Astrocyte (in vitro differentiated cells and primary cell): ENCODE data around the gene ESRP2. TPM values are rescaled to one million over a fixed set of nuclear protein-coding genes. Genes with fewer than 3 reads are reported as not detected.

ENCODE experiments used
- DNase-seq: peaks from one replicate; pipeline ENCODE4 v3.0.0-alpha.2; 2010; ENCODE audit warnings: low read depth
- FAIRE-seq: peaks from 2 replicates; lab custom pipeline; 2011; peaks lifted over from hg19 to GRCh38; lab: Jason Lieb, UNC
- H2AFZ ChIP-seq: 2 replicates; pipeline ENCODE4 v1.6.0; 2012; ENCODE audit warnings: low read depth, low read length, inconsistent platforms
- H3K27ac ChIP-seq: 2 replicates; pipeline ENCODE4 v1.5.1; 2011; ENCODE audit warnings: low read depth, low read length, inconsistent platforms
- H3K27me3 ChIP-seq: 2 replicates; pipeline ENCODE4 v1.6.0; 2011; ENCODE audit warnings: low read length, inconsistent platforms; ENCODE audit not compliant: insufficient read depth
- H3K36me3 ChIP-seq: 2 replicates; pipeline ENCODE4 v1.5.1; 2011; ENCODE audit warnings: low read length, inconsistent platforms; ENCODE audit not compliant: insufficient read depth
- H3K4me1 ChIP-seq: 2 replicates; pipeline ENCODE4 v1.5.1; 2011; ENCODE audit warnings: low read length, inconsistent platforms; ENCODE audit not compliant: insufficient read depth
- H3K4me2 ChIP-seq: 2 replicates; pipeline ENCODE4 v1.6.0; 2012; ENCODE audit warnings: low read length, inconsistent platforms
- H3K4me3 ChIP-seq: 2 replicates; pipeline ENCODE4 v1.5.1; 2011; ENCODE audit warnings: low read depth, mild to moderate bottlenecking, low read length, inconsistent platforms; ENCODE audit not compliant: insufficient read depth
- H3K79me2 ChIP-seq: 2 replicates; pipeline ENCODE4 v1.6.0; 2012; ENCODE audit warnings: mild to moderate bottlenecking, low read length, inconsistent platforms; ENCODE audit not compliant: insufficient read depth
- H3K9ac ChIP-seq: 2 replicates; pipeline ENCODE4 v1.6.0; 2012; ENCODE audit warnings: mild to moderate bottlenecking, low read length, inconsistent platforms
- H3K9me3 ChIP-seq: 2 replicates; pipeline ENCODE4 v1.5.1; 2012; ENCODE audit warnings: low read depth, mild to moderate bottlenecking, low read length, inconsistent platforms; ENCODE audit not compliant: insufficient read depth
- H4K20me1 ChIP-seq: 2 replicates; pipeline ENCODE4 v1.6.0; 2012; ENCODE audit warnings: low read length, inconsistent platforms; ENCODE audit not compliant: insufficient read depth
- H3K27ac Mint-ChIP-seq: one replicate; pipeline ENCODE4 v1.8.0; 2021; ENCODE audit warnings: mild to moderate bottlenecking, mixed read lengths; ENCODE audit not compliant: unreplicated experiment
- H3K27me3 Mint-ChIP-seq: one replicate; pipeline ENCODE4 v1.8.0; 2021; ENCODE audit warnings: low read depth, mixed read lengths; ENCODE audit not compliant: unreplicated experiment
- H3K36me3 Mint-ChIP-seq: one replicate; pipeline ENCODE4 v1.8.0; 2021; ENCODE audit warnings: low read depth, mixed read lengths; ENCODE audit not compliant: unreplicated experiment
- H3K4me1 Mint-ChIP-seq: one replicate; pipeline ENCODE4 v1.8.0; 2021; ENCODE audit warnings: low read depth, mixed read lengths; ENCODE audit not compliant: unreplicated experiment
- H3K4me3 Mint-ChIP-seq: one replicate; pipeline ENCODE4 v1.8.0; 2021; ENCODE audit warnings: mild to moderate bottlenecking, moderate library complexity, mixed read lengths; ENCODE audit not compliant: unreplicated experiment
- H3K9me3 Mint-ChIP-seq: one replicate; pipeline ENCODE4 v1.8.0; 2021; ENCODE audit warnings: mild to moderate bottlenecking, mixed read lengths; ENCODE audit not compliant: unreplicated experiment
- CTCF ChIP-seq: IDR thresholded peaks from 2 replicates; pipeline ENCODE4 v1.5.1; 2011; ENCODE audit warnings: low read depth, mild to moderate bottlenecking, inconsistent platforms, low read length, moderate library complexity; ENCODE audit not compliant: insufficient read depth
- EZH2 ChIP-seq: IDR thresholded peaks from 2 replicates; pipeline ENCODE4 v1.6.1; 2012; ENCODE audit warnings: mild to moderate bottlenecking, low read length, inconsistent platforms; ENCODE audit not compliant: insufficient read depth
- total RNA-seq: library from RNA; stranded (reverse); gene quantifications from 2 replicates; pipeline ENCODE4 v1.2.1, GENCODE V29; 2021

The ESRP2 gene
- total RNA-seq, 1 donor from 2014 or later = 5.1 TPM

DNA sequence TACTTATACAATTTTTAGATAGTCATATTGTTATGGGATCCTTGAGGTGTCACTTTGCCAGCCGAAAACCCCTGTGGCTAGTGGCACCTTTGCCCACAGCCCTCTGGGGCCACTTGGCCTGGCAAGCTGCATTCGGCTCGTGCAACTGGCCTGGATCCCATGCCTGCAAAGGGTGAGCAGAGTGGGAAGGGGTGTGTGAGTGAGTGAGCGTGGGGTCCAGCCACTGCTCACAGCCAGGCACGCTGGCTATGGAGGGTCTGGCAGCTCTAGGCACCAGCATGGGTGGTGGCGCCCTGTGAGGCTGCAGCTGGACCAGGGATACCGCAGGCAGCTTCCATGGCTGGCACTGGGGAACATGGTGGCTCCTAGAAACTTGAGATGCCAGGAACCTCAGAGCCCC, 49.0 kb downstream of the ESRP2 start:
- Histone ChIP-seq H3K4me1 (no peaks in the 10 kb centered on the region), H3K27me3 (no peaks in the 10 kb centered on the region), H3K9me3 (no peaks in the 10 kb centered on the region), H3K27ac (no peak overlapping the region), H3K4me2 (no peak overlapping the region), H2AFZ (no peak overlapping the region), H3K79me2 (no peaks in the 10 kb centered on the region), H3K9ac (no peak overlapping the region), H4K20me1 (no peaks in the 10 kb centered on the region), H3K4me3 (no peak overlapping the region), H3K36me3 (peaks cover 10% of the 10 kb centered on the region)
- TF ChIP-seq CTCF (no peak), EZH2 (no peak)
- Mint-ChIP-seq H3K27ac (no peak overlapping the region), H3K36me3 (peaks cover 24% of the 10 kb centered on the region), H3K9me3 (peaks cover 1% of the 10 kb centered on the region), H3K27me3 (no peaks in the 10 kb centered on the region), H3K4me1 (no peaks in the 10 kb centered on the region), H3K4me3 (no peak overlapping the region)
- FAIRE-seq (no peak), DNase-seq (no peak)

DNA sequence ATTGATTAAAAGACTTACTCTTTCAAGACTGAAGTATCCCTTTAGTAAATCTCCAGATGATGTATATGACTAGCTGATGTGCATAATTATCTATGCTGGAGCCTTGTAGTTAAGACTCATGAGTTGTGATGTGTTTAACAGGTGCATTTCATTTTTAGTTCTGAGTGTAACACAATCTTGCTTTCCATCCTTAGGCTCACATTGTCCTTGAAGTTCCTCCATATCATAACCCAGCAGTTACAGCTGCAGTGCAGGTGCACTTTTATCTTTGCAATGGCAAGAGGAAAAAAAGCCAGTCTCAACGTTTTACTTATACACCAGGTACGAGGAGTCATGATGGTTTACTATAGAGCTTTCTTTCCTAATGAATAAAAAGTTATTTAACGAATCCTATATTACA, 52.9 kb downstream of the ESRP2 start:
- Histone ChIP-seq H3K4me3 (no peak overlapping the region), H3K27me3 (no peaks in the 10 kb centered on the region), H3K9me3 (no peaks in the 10 kb centered on the region), H3K4me1 (no peaks in the 10 kb centered on the region), H2AFZ (no peak overlapping the region), H3K4me2 (no peak overlapping the region), H3K9ac (no peak overlapping the region), H3K36me3 (no peaks in the 10 kb centered on the region), H3K27ac (no peak overlapping the region), H4K20me1 (no peaks in the 10 kb centered on the region), H3K79me2 (no peaks in the 10 kb centered on the region)
- DNase-seq (no peak), FAIRE-seq (no peak)
- no peak for TF ChIP-seq CTCF
- no peak for TF ChIP-seq EZH2
- H3K27me3 Mint-ChIP-seq = no peaks in the 10 kb centered on the region
- peaks cover 24% of the 10 kb centered on the region for H3K36me3 Mint-ChIP-seq
- no peak overlapping the region for H3K4me3 Mint-ChIP-seq
- no peak overlapping the region for H3K27ac Mint-ChIP-seq
- no peaks in the 10 kb centered on the region for H3K4me1 Mint-ChIP-seq
- H3K9me3 Mint-ChIP-seq = peaks cover 1% of the 10 kb centered on the region

DNA sequence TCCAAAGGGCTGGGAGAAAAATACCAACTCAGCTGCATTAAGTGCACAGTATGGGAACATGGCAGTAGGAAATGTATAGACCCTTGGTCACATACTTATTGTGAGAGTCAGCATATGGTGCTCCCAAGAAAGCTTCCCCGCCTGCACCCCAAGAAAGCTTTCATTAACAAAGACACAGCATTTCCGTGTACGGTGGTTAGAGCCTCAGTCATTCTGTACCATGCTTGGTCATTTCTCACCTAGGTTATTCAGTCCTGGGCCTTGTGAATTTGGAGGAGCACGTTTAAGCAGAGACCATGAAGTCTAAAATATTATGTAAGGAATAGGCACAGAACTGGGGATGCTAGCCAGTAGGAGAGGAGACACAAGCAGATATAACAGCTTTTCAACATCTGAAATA, 56.1 kb downstream of the ESRP2 start:
- no peak overlapping the region for H3K9ac ChIP-seq
- no peak overlapping the region for H2AFZ ChIP-seq
- DNase-seq (no peak), FAIRE-seq (no peak)
- no peaks in the 10 kb centered on the region for H3K79me2 ChIP-seq
- H3K4me1 ChIP-seq = no peaks in the 10 kb centered on the region
- no peaks in the 10 kb centered on the region for H3K4me1 Mint-ChIP-seq
- H3K9me3 ChIP-seq = no peaks in the 10 kb centered on the region
- no peaks in the 10 kb centered on the region for H3K36me3 ChIP-seq
- H3K4me2 ChIP-seq = no peak overlapping the region
- H3K27ac Mint-ChIP-seq = no peak overlapping the region
- H3K9me3 Mint-ChIP-seq = no peaks in the 10 kb centered on the region
- H3K27me3 Mint-ChIP-seq = no peaks in the 10 kb centered on the region
- no peak overlapping the region for H3K4me3 ChIP-seq
- H4K20me1 ChIP-seq = no peaks in the 10 kb centered on the region
- TF ChIP-seq CTCF = no peak
- no peak for TF ChIP-seq EZH2
- H3K4me3 Mint-ChIP-seq = no peak overlapping the region
- H3K27ac ChIP-seq = no peak overlapping the region
- H3K27me3 ChIP-seq = no peaks in the 10 kb centered on the region
- peaks cover 24% of the 10 kb centered on the region for H3K36me3 Mint-ChIP-seq
